Measurements from ENCODE around the gene NBPF8. TPM values are rescaled to one million over a fixed set of nuclear protein-coding genes. Genes with fewer than 3 reads are reported as not detected.
"Not testable (repeated sequence)": the region's sequence is repeated elsewhere in the genome, so short reads cannot be mapped to it uniquely, and the experiment has no call there.

The NBPF8 gene
- total and polyA plus RNA-seq, 10 of the 15 experiments (the other 5 are each of a cell fraction or from before 2014, with no cell fraction given), result 1.7 to 16.4 (median 5.6) TPM

- H3K4me3 ChIP-seq; H3K79me2 ChIP-seq (ENCODE audit: control insufficient read depth, insufficient read depth, low read length); H4K20me1 ChIP-seq (ENCODE audit: control insufficient read depth, insufficient read depth); H3K9me3 ChIP-seq (replicated peaks; ENCODE audit: control insufficient read depth, insufficient read depth, low read length); H3K27me3 ChIP-seq (replicated peaks in 1 of 2; ENCODE audit: control insufficient read depth in 2 of 2, insufficient read depth in 2 of 2, low read length in 1 of 2); in situ Hi-C loops (cut with MboI); BruUV-seq (replicated peaks); H3K9ac ChIP-seq (ENCODE audit: control insufficient read depth, insufficient read depth, low read length); CTCF ChIA-PET; H3K4me2 ChIP-seq (ENCODE audit: control insufficient read depth, insufficient read depth); POLR2A ChIA-PET; intact Hi-C loops (cut with micrococcal nuclease; ENCODE audit: unreplicated experiment); DNase-seq (ENCODE audit: low read depth, low spot score); H3K27ac ChIP-seq (ENCODE audit: control insufficient read depth, insufficient read depth); H3K36me3 ChIP-seq (ENCODE audit: control insufficient read depth in 2 of 2, insufficient read depth in 2 of 2, low read length in 1 of 2); FAIRE-seq; H3K4me1 ChIP-seq (ENCODE audit: control insufficient read depth, insufficient read depth, low read length); H2AFZ ChIP-seq (ENCODE audit: control insufficient read depth, low read depth, low read length); SMC1A ChIA-PET (ENCODE audit: uncharacterized antibody, unreplicated experiment); RAD21 ChIA-PET (ENCODE audit: unreplicated experiment): not testable (repeated sequence)
- peak; percentile 17 for ATAC-seq
- WGBS (ENCODE audit: insufficient coverage, insufficient replicate concordance, low lambda C conversion rate, missing lambda C conversion rate), result 0% methylated on average over 6 of the region's 16 CpGs
Observed at GRCh38 chr1:120414451-120414850, 384 bp upstream of the NBPF8 start.

DNA sequence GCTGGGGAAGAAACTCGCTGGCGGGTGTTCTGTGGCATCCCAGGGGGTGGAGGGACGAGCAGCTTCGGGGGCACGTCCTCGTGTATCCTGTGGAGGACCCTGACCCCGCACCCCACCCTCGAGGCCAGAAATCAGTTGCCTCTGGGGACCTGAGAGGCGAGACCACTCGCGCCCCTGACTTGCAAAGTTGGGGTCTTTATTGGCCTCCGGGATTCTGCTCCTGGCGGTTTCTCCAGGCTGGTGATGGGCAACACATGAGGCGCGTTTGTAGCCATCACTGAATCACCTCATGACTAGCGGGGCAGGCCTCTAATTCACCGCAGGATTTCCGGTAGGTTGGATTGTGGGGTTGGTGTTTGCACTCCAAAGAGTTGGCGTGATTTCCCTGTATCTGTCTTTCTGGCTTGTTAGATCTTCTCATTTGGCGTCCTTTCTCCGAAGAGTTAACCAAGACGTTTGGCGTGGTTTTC is 692 bp downstream of the NBPF8 start:
- RAD21 ChIA-PET (ENCODE audit: unreplicated experiment); H3K79me2 ChIP-seq (ENCODE audit: control insufficient read depth, insufficient read depth, low read length); H3K27me3 ChIP-seq (replicated peaks in 1 of 2; ENCODE audit: control insufficient read depth in 2 of 2, insufficient read depth in 2 of 2, low read length in 1 of 2); DNase-seq (ENCODE audit: low read depth, low spot score); H4K20me1 ChIP-seq (ENCODE audit: control insufficient read depth, insufficient read depth); intact Hi-C loops (cut with micrococcal nuclease; ENCODE audit: unreplicated experiment); CTCF ChIA-PET; H3K9me3 ChIP-seq (replicated peaks; ENCODE audit: control insufficient read depth, insufficient read depth, low read length); in situ Hi-C loops (cut with MboI); POLR2A ChIA-PET; FAIRE-seq; SMC1A ChIA-PET (ENCODE audit: uncharacterized antibody, unreplicated experiment); H3K36me3 ChIP-seq (ENCODE audit: control insufficient read depth in 2 of 2, insufficient read depth in 2 of 2, low read length in 1 of 2); H3K4me1 ChIP-seq (ENCODE audit: control insufficient read depth, insufficient read depth, low read length): not testable (repeated sequence)
- under 1% methylated on average over 15 of the region's 23 CpGs for WGBS (ENCODE audit: insufficient coverage, insufficient replicate concordance, low lambda C conversion rate, missing lambda C conversion rate)
- Histone ChIP-seq H3K9ac (ENCODE audit: control insufficient read depth, insufficient read depth, low read length) (peak overlapping the region; percentile 62), H3K27ac (ENCODE audit: control insufficient read depth, insufficient read depth) (peak overlapping the region; percentile 48), H3K4me3 (peak overlapping the region; percentile 83), H3K4me2 (ENCODE audit: control insufficient read depth, insufficient read depth) (peak overlapping the region; percentile 48; the same call in 1 of the 2 replicates), H2AFZ (ENCODE audit: control insufficient read depth, low read depth, low read length) (peak overlapping the region; percentile 51)
- BruUV-seq (replicated peaks), result TSS peak; percentile 64
- ATAC-seq, result peak; percentile 87
- TF ChIP-seq YY1 (IDR thresholded peaks at IDR 0.05; ENCODE audit: low read depth, low read length) (0 out of 2 replicates have a peak, but pooled peaks have one; percentile 29), IKZF1 (conservative IDR thresholded peaks at IDR 0.05) (0 out of 2 replicates have a peak, but pooled peaks have one; percentile 29), TAF1 (IDR thresholded peaks at IDR 0.05; ENCODE audit: borderline replicate concordance, low read depth, low read length) (0 out of 2 replicates have a peak, but pooled peaks have one; percentile 25), ATF7 (IDR thresholded peaks at IDR 0.05; ENCODE audit: low read depth) (peak; percentile 14; the same call in 1 of the 2 replicates), RUNX3 (IDR thresholded peaks at IDR 0.05; ENCODE audit: low read length) (peak; percentile 63)

DNA sequence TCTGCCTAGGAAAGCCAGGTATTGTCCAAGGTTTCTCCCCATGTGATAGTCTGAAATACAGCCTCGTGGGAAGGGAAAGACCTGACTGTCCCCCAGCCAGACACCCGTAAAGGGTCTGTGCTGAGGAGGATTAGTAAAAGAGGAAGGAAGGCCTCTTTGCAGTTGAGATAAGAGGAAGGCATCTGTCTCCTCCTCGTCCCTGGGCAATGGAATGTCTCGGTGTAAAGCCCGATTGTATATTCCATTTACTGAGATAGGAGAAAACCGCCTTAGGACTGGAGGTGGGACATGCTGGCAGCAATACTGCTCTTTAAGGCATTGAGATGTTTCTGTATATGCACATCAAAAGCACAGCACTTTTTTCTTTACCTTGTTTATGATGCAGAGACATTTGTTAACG is 10.2 kb downstream of the NBPF8 start:
- in situ Hi-C loops (cut with MboI); H3K9ac ChIP-seq (ENCODE audit: control insufficient read depth, insufficient read depth, low read length); H3K9me3 ChIP-seq (replicated peaks; ENCODE audit: control insufficient read depth, insufficient read depth, low read length); H3K79me2 ChIP-seq (ENCODE audit: control insufficient read depth, insufficient read depth, low read length); ATAC-seq; H3K4me2 ChIP-seq (ENCODE audit: control insufficient read depth, insufficient read depth); FAIRE-seq; H3K4me3 ChIP-seq; H4K20me1 ChIP-seq (ENCODE audit: control insufficient read depth, insufficient read depth); intact Hi-C loops (cut with micrococcal nuclease; ENCODE audit: unreplicated experiment); DNase-seq (ENCODE audit: low read depth, low spot score); POLR2A ChIA-PET; BruUV-seq (replicated peaks); H3K36me3 ChIP-seq (ENCODE audit: control insufficient read depth in 2 of 2, insufficient read depth in 2 of 2, low read length in 1 of 2); CTCF ChIA-PET; H3K27ac ChIP-seq (ENCODE audit: control insufficient read depth, insufficient read depth); H3K27me3 ChIP-seq (replicated peaks in 1 of 2; ENCODE audit: control insufficient read depth in 2 of 2, insufficient read depth in 2 of 2, low read length in 1 of 2); SMC1A ChIA-PET (ENCODE audit: uncharacterized antibody, unreplicated experiment); H3K4me1 ChIP-seq (ENCODE audit: control insufficient read depth, insufficient read depth, low read length); H2AFZ ChIP-seq (ENCODE audit: control insufficient read depth, low read depth, low read length); RAD21 ChIA-PET (ENCODE audit: unreplicated experiment): not testable (repeated sequence)
- 77% methylated on average over 7 of the region's 7 CpGs for WGBS (ENCODE audit: insufficient coverage, insufficient replicate concordance, low lambda C conversion rate, missing lambda C conversion rate)

DNA sequence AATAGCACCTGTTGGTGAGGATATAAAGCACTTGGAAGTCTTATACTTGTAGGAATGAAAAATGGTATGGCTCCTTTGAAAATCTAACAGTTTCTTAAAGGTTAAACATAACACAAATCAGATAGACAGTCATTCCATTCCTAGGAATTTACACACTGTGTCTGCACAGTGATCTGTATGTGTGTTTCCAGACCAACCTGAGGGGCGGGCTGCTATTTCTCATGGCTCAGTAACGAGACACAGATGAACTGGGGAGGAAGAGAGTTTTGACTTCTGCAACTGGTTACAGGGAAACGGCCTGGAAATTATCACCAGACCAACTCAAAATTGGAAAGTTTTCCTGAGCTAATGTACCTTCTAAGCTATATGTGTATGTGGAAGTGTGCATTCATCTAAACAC is 16.8 kb downstream of the NBPF8 start:
- H3K36me3 ChIP-seq (ENCODE audit: control insufficient read depth in 2 of 2, insufficient read depth in 2 of 2, low read length in 1 of 2); H3K4me1 ChIP-seq (ENCODE audit: control insufficient read depth, insufficient read depth, low read length); DNase-seq (ENCODE audit: low read depth, low spot score); H3K4me2 ChIP-seq (ENCODE audit: control insufficient read depth, insufficient read depth); H3K27ac ChIP-seq (ENCODE audit: control insufficient read depth, insufficient read depth); FAIRE-seq; H3K79me2 ChIP-seq (ENCODE audit: control insufficient read depth, insufficient read depth, low read length); ATAC-seq; BruUV-seq (replicated peaks); H3K27me3 ChIP-seq (replicated peaks in 1 of 2; ENCODE audit: control insufficient read depth in 2 of 2, insufficient read depth in 2 of 2, low read length in 1 of 2); SMC1A ChIA-PET (ENCODE audit: uncharacterized antibody, unreplicated experiment); H2AFZ ChIP-seq (ENCODE audit: control insufficient read depth, low read depth, low read length); H3K4me3 ChIP-seq; H4K20me1 ChIP-seq (ENCODE audit: control insufficient read depth, insufficient read depth); H3K9me3 ChIP-seq (replicated peaks; ENCODE audit: control insufficient read depth, insufficient read depth, low read length); CTCF ChIA-PET; POLR2A ChIA-PET; intact Hi-C loops (cut with micrococcal nuclease; ENCODE audit: unreplicated experiment); in situ Hi-C loops (cut with MboI); RAD21 ChIA-PET (ENCODE audit: unreplicated experiment); H3K9ac ChIP-seq (ENCODE audit: control insufficient read depth, insufficient read depth, low read length): not testable (repeated sequence)
- WGBS (ENCODE audit: insufficient coverage, insufficient replicate concordance, low lambda C conversion rate, missing lambda C conversion rate), result no CpG with 5 or more reads among the region's 3 CpGs
